Muscle of back (tissue), 11 donors: Measurements from ENCODE around the gene LRRC28. TPM values are rescaled to one million over a fixed set of nuclear protein-coding genes. Genes with fewer than 3 reads are reported as not detected.

Source experiments
- DNase-seq, 3 donors: peaks; one replicate each; pipeline versions ENCODE4 v3.0.0 to v3.0.0-alpha.2; 2013
- polyA plus RNA-seq, 10 donors: library from polyadenylated mRNA; unstranded; fragments of 120-200 nt; gene quantifications; one replicate each; pipeline ENCODE4 v1.2.1, GENCODE V29; 2013; ENCODE audit not compliant: insufficient read length in 10 of 10

Gene LRRC28
- polyA plus RNA-seq, 10 donors: 15.0 to 22.4 (median 18.7) TPM

- no peak for DNase-seq
These were observed 89.1 kb downstream of the LRRC28 start for GRCh38 chr15:99340347-99340746.

DNA sequence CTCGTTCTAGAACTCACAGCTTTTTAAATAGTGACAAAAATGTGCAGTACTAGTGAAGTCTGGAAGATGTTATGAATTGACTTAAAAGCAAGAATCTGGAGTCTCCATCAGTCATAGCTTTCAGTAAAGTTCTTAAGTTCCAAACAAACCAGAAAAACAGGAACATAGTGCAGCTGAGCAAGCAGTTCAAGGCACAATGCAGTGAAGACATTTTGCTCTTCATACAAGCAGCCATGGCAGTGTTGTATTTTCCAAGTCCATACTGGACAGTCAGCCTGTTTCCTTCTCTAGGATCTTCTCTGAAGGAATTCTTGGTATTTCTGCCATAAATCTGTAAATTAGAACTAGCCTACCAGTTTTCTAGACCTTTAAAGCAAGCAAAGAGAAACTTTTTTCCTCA, 90.5 kb downstream of the LRRC28 start:
- no peak for DNase-seq

- DNase-seq: no peak
These were observed 91.9 kb downstream of the LRRC28 start for GRCh38 chr15:99343208-99343607.

DNA sequence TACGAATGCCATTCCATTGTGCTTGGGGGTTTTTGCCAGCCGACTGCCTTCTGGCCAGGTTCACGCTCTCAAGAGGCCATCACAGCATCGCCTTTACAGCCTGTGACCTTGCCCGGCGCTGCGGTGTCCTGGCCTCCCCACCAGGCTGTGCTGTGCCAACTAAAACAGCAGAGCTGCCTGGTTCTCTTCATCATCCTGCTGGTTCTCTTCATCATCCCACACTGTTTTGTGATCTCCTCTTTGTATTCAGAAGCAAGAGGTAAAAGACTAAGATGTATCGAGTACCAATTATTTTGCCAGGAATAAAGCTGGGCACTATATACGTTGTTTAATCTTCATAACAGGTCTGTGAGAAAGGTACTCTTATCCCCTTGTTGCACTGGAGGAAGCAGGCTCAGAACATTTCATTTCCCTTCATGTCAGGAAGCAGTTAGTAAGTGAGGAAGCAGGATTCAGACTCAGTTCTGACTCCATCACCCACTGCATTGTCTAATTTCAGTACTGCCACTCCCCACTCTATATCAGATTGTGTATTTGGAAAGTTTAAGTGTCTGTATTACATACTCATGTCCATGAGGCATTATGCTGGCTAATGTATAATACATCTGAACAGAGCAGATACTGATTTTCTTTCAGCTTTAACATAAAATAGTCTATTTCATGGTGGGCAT, 92.7 kb downstream of the LRRC28 start:
- no peak for DNase-seq

DNA sequence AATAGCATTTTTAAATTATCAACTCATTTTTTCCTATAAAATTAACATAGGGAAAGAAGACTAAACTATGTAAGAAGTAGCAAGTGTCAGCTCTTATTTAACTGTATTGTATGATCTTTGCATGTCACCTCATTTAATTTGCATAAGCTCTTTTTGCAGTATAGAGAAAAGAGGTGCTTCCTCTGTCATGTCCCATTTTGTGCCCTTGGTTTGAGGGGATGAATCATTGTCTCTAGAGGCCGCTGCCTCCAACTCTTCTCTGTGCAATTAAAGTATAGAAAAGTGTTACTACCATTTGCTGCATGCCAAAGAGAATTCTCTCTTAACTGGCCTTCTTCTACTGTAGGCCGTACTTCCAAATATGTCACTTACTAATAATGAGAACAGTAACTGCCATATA, 93.4 kb downstream of the LRRC28 start:
- no peak for DNase-seq

DNA sequence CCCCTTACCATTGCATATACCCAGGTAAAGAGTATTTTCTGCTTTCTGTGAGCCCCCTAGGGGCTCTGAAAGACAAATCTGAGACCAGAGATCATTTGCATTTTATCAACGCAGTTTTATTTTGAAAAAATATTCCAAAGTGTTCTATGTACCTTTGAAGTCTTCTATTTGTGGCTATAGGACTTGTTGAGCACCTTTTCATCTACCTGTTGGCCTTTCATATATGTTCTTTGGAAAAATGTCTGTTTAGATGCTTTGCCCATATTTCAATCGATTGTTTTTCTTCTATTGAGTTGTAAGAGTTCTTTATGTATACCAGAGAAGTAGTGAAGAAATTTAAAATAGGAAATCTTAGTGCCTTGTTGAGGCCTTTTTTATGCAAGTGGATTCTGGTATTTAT, 94.0 kb downstream of the LRRC28 start:
- no peak for DNase-seq

DNA sequence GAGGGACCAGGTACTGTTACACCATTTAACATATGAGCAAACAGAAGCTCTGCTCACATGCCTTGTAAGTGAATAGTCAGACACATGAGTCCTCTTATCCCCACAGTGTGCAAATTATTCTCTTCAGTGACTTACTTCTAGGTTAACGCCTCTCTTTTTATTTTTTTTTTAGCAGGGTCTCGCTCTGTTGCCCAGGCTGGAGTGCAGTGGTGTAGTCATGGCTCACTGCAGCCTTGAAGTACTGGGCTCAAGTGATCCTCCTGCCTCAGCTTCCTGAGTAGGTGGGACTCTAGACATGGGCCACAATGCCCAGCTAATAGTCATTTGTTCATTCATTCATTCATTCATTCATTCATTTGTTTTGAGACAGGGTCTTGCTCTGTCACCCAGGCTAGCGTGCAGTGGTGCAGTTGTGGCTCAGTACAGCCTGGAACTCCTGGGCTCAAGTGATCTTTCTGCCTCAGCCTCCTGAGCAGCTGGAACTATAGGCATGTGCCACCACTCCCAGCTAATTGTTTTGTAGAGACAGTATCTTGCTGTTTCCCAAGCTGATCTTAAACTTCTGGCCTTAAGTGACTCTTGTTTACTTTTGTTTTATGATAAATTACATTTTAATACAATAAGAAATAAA, 94.7 kb downstream of the LRRC28 start:
- DNase-seq: no peak

DNA sequence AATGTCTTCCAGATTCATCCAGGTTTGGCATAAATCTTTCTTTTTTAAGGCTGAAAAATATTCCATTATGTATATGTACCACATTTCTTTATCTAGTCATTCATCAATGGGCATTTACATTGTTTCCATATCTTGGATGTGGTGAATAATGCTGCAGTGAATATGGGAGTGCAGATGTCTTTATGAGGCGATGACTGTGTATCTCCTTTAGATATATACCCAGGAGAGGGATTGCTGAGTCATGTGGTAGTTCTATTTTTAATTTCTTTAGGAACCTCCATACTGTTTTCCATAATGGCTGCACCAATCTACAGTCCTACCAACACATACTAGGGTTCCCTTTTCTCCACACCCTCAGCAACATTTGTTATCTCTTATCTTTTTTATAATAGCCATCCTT, 96.3 kb downstream of the LRRC28 start:
- DNase-seq: peak in 1 of 3 donors; percentile 21

- DNase-seq: no peak
These were observed 97.1 kb downstream of the LRRC28 start for GRCh38 chr15:99348412-99348811.

DNA sequence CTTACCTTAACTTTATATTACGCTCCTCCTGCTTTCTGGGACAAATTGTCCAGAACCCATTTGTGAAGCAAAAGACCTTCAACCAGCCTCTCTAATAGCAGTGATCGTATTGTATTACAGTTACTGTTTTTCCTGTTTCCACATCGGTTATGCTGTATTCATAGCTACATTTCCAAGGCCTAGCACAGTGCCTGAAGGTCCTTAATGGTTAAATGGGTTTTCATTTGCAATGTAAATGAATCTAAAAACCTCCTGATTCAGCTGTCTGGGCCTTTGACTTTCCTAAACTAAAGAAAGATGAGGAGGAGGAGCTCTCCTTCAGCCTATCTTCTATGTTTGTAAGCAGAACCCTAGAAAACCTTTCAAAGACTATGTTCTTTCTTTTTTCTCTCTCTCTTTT, 99.1 kb downstream of the LRRC28 start:
- no peak for DNase-seq

- no peak for DNase-seq
These were observed 108.5 kb downstream of the LRRC28 start for GRCh38 chr15:99359769-99360168.

DNA sequence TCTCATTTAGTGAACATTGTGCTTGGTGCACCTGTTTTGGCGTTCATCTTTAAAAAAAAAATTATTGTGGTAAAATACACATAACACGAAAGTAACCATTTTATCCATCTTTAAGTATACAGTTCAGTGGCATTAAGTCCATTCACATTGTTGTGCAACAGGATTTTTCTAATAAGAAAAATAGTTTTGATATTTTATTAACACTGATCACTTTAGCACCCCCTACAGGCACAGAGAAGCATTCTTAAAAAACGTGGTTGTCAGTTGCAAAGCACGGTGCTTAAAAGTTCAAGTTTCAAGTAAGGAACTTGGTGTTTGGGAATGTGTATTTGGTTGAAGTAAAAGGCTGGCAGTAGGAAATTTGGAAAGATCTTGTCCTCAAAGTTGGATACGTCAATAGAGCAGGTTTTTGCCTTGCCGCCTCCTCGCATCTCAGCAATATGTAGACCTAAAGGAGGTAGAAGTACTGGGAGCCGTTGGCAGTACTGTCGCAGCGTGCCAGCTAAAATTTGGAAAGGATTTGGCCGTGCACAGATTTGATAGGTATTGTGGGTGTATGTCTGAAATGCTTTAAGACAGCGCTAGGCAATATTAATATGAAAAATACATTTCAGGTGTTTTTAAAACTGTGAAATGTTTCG, 110.4 kb downstream of the LRRC28 start:
- no peak for DNase-seq

- no peak for DNase-seq
These were observed 114.0 kb downstream of the LRRC28 start for GRCh38 chr15:99365242-99365641.

- DNase-seq: no peak
These were observed 114.7 kb downstream of the LRRC28 start for GRCh38 chr15:99366013-99366412.

- no peak for DNase-seq
These were observed 117.5 kb downstream of the LRRC28 start for GRCh38 chr15:99368743-99369142.

GRCh38 chr15:99369196-99369595, 117.9 kb downstream of the LRRC28 start:
- DNase-seq: no peak

DNA sequence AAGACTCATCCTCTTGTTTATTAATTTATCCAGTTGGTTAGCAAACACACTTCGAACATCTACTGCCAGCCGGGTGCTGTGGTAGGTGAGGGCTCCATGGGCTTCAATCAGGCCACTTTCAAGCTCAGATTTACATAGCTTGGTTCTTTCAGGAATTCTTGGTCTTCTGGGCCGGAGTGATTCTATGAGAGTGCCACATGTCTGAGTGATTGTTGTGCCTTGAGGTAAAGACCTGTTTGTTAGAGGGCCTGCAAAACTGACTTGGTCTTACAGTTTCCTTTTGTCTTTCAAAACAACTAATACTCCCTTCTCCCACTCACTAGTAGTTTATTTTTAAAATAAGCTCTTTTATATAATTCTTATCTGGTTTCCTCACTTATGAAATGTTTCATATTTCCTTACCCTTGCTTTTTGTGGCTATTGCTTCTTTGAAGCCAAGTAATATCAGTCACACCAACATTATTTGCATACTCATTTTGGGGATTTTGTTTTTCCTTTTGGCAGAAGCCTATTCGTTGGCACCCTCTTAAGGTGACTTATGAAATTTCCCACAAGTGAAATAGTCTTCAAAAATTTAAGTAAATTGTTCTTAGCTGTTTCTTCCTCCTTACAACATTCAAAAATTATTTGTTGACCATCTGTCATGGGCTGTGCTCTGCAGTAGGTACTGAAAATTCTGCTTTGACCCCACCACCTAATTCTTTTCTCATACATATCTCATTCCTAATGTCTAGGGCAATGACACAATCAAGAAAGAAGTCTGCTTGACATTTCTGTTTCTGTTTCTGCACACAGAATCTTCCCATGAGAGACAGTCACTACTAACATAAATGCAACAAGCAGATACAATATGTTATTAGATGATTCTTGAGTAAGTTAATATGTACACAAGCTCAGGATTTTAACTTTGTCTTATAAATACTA, 120.2 kb downstream of the LRRC28 start:
- DNase-seq: no peak

DNA sequence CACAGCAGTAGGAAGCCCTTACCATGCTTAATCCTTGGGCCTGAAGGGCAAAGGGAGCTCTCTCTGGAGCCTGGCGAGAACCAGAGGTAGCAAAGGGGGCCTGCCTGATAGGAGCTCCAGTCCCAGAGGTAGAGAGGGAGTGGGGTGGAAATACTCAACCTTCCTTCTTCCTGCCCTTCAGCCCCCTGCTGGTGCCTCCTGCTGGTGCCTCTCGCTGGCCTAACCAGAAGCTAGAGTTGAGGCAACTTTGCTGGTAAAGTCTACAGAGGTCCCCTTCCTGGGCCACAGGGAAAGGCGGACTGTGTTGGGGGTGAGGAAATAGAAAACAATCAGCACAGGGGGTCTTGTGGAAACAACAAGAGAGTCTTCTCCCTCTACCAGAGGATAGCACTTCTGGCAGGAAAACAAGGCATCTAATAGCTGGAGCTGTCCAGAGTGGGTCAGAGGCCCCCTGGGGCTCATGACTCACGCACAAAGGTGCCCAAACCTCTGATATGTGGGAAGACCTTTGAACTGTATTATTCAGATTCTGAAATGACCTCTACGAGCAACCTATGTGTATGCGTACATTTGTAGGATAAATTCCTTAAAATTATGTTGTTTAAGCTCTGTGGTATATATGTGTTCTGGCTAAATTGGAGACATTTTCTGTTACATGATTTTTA, 133.9 kb downstream of the LRRC28 start:
- no peak for DNase-seq

- peak in 2 of 3 donors; percentile 17 to 49 for DNase-seq
These were observed 134.6 kb downstream of the LRRC28 start for GRCh38 chr15:99385865-99386264.

- peak in 1 of 3 donors; percentile 42 for DNase-seq
These were observed 135.1 kb downstream of the LRRC28 start for GRCh38 chr15:99386391-99386790.

DNA sequence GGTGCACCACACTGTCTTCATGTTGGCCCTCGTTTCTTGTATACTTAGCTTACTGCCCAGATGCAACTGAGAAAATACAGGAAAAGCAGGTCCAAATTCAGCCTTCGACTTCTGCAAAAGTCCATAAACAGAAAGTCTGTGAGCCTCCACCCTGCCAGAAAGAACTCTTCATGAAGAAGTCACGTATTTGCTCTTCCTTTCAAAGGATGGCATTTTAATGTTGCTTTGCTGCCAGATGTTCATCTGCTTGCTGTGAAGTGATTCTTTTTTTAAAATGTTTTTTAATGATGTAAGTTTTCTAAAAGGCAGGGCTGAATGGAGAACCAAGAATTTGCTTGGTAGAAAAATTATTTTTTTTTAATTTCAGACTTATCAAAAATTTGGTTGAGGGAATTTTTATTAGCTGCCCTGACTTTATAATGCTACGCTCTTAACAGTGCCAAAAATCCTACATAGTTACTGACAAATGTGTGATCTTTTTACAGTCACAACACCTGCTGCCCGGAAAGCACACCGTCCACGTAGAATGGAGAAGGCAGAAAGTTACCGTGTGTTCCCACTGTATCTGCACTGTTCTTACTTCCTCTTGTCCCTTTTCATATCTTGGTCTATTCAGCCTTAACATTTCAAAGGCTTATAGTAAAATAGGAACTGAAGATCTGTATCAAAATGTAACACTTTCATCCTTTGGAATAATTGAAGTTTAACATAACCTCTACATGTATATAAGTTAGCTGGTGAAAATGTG, 136.3 kb downstream of the LRRC28 start:
- no peak for DNase-seq
